SW480 (cell line): ENCODE measurements around the gene DRGX.

Source experiments
- DNase-seq: peaks from one replicate; pipeline ENCODE4 v3.0.0-alpha.2; 2016; ENCODE audit warnings: low spot score

Gene DRGX

GRCh38 chr10:49395741-49396665, at the start of gene DRGX:
TSS of gene DRGX (minus strand) at chr10:49396089. CDS start at chr10:49395440, 649 bp downstream.
- no peak for DNase-seq

DNA sequence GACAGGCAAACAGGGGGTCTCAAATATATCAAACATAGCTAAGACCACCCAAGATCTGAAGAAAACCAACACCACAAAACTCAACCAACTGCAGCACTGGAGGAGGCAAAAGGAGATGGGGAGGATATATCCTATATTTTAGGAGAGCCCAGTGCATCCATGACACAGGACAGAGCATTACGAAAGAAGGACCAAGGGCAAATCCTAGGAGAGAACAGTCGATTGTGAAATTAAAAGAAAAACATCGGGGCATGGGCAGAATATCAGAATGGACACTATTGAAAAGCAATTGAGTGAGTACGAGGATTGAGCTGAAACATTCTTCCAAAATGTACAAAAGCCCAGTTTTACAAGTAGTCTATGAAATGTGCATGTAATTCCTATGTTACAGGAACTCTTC, 48.5 kb upstream of the DRGX start:
- no peak for DNase-seq

DNA sequence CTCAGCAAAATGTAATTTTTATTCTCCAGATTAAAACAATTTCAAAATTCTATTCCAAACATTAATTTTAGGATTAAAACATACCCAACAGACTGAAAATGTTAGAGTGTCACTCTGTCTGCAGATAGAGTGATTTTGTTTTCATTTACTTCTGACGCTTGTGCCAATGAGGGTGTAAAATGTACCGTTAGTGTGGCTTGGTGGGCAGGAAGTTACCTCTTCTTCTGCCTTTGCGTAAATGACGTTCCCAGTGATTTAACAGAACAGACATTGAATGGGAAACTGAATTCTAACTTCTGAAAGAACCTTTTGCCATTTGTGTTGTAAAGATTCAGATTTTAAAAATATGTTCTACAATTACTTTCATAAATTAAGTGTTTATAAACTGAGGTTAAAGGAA, 47.0 kb upstream of the DRGX start:
- no peak for DNase-seq

DNA sequence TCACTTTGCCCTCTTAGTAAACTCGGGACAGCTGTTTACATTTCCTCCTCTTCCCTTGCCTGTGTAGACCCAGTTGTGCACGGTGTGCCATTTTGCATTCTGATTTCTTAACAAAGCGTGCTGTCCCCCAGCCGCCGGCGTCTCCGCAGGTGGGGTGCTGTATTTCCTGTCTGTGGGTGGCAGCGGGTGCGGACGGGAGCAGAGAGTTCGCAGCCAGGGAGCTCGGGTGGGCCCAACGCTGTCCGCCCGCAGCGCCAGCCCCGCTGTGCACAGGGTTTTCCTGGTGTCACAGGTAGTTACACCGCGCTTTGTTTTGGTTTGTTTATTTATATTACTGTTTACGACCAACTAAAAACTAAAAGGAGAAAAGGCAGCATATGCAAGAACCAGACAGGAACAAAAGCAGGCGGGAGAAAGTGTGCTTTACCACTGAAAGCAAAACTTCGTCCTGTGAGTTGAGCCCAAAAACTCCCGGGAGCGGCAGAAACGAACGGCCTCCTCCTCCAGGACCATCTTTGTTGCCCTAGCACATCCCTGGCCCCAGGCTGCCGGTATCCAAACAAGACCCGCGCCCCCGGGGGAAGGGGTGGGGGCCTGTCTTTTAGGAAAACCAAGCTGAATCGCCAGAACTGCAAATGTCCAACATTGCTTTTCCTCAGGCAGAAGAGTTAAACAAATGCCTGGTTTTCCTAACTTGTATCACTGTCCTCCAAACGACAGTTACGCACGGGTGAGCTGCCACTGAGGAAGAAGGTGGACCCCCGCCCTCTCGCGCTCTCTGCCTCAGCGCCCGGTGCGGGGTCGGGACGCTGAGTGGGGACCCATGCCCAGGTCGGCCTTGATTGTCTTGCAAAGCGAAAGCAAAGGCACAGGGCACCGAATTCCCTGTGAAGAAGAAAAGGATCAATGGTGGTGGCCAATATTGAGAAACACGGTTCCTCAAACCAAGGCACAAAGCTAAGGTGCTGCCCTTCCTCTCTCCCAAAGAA, 45.9 kb upstream of the DRGX start:
- DNase-seq, result no peak

GRCh38 chr10:49435225-49435624, 39.3 kb upstream of the DRGX start:
- DNase-seq, result no peak

- no peak for DNase-seq
These were observed 37.2 kb upstream of the DRGX start for GRCh38 chr10:49433069-49433468.

- DNase-seq, result no peak
These were observed 35.5 kb upstream of the DRGX start for GRCh38 chr10:49431426-49431825.

DNA sequence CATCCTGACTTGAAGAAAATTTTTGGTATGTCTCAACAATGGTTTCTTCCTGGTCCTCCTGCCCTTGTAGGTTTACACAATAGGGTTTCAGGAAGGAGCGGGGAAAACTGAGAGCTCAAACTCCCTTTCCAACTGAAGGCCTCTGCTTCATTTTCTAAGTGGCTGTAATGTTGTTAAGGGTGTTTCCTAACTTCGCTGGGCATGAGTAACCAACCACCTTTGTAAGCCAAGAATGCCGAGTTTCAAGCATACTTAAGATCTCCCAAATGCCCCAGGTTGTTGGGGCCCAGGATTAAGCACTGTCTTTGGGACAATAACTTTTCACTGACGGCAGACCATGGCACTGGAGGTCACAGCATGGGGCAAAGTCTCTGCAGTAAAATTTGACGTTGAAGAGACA, 33.6 kb upstream of the DRGX start:
- no peak for DNase-seq

DNA sequence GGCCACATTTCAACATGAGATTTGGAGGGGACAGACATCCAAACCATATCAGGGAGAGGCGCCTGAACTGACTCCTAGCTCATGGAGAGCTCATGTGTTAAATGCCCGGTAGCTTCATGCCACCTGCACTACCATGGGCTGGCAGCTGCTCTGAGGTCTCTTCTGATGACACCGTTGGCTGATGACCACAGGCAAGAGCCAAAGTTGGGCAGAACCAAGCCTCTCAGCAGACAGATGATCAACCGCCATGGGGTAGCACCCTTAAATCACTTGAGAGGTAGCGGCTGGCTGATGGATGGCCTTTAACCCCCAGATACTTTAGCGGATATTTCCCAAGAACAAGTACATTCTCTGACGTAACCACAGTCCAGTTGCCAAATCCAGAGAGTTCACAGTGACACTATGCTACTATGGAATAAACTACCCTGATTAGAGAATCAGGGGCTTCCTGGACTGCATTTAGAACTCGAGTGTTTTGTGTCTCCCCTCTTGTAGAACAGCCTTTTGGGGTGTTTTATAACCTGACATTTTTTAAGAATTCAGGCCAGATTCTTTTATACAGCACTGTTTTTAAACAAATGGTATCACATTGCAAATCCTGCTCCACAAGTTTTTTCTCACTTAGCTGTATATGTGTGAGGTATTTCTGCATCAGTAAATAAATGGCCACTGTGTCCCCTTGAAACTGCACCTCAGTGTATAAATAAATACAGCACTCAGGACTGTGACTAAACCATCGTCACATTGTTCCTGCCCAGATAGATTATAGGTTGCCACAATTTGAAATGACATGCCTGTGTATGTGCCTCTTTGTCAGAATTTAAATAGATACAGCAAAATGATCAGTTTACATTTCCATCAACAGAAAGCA, 30.8 kb upstream of the DRGX start:
- no peak for DNase-seq

DNA sequence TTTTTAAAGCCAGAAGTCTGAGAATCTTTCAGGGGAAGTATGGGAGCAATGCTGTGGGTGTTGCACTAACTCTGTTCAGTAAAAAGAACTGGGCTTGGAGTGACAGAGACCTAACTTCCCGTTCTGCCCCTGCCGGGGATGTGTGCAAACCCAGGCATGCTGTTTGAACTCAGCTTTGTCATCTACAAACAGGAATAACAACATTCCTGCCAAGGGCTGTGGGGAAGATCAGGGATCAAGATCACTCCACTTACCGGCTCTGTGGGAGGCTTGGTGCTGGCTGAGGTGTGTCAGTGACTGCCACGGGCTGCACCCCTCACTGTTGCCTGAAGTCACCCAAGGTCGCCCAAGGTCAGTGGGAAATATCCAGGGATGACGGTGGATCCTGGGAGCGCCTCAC, 23.1 kb upstream of the DRGX start:
- DNase-seq, result no peak

GRCh38 chr10:49418328-49418727, 22.4 kb upstream of the DRGX start:
- DNase-seq, result no peak

DNA sequence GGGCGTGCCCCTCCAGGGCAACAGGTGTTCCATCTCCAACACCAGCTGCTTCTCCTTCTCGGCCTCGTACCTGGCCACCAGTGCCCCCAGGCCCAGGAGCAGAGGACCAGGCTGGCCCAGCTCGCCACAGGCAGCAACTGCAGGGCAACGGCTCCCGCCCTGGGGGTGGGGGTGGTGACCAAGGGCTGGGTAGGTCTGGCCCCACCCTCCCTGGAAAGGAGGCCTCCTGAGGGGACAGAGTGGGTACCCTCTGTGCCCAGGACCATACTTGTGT, 22.1 kb upstream of the DRGX start:
- no peak for DNase-seq

GRCh38 chr10:49417311-49418052, 21.6 kb upstream of the DRGX start:
- DNase-seq, result no peak

GRCh38 chr10:49415846-49416245, 20.0 kb upstream of the DRGX start:
- no peak for DNase-seq

DNA sequence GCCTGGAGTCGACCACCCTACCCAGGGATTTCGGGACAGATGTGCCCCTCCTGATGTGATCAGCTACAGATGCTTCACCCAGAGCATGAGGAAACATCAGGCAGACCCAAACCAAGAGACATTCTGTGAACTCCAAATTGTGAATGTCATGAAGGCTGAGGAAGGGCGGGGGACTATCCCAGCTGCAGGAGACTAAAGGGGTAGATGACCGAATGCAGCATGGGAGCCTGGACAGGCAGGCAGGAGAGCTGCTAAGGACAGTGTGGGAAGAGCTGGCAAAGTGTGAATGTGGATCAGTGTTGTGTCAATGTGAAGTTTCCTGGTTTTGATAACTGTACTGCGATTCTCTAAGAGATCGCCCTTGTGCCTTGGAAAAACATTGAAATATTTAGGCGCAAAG, 19.2 kb upstream of the DRGX start:
- no peak for DNase-seq

GRCh38 chr10:49414496-49414895, 18.6 kb upstream of the DRGX start:
- DNase-seq, result no peak

DNA sequence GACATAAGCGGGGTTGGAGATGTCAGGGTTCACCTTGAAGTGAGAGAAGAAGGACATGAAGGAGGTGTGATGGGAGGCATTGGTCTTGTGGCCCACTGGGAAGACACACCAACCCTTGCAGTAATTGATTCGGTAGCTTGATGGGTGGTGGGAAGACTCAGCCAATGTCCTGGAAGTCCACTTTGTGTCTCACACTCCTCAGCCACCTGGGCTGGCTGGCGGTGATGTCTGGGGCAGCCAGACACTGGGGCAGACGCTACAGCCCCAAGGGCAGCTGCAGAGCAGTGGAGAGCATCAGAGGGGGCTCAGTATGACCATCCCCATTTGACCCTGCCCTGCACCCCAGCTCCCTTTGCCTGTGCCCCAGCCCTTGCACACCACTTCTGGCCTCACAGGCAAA, 16.7 kb upstream of the DRGX start:
- DNase-seq, result no peak

- no peak for DNase-seq
These were observed 14.6 kb upstream of the DRGX start for GRCh38 chr10:49410365-49411074.

DNA sequence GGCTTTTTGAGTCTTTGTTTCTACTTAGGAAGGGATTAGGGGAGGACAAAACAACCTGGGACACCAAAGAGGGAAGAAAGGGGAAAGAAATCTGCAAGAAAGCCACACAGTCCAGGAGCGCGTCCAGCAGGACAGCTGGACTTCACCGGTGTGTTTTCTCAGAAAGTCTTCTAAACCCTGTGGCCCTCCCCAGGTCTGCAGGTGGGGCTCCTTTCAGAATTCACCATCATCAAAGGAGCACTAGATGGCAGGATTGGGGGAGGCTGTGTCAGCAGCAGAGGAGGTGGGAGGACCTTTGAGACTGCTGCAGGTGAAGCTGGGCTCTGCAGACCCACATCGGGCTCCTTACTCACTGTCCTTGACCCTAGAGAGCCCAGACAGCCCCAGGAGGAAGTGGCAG, 13.9 kb upstream of the DRGX start:
- no peak for DNase-seq

- DNase-seq, result no peak
These were observed 12.8 kb upstream of the DRGX start for GRCh38 chr10:49408519-49409306.
